Stimulated activated CD8-positive, alpha-beta memory T cell treated with anti-CD3 and anti-CD28 coated beads, Interleukin-2, amount 100 ng/mL, for 1 hour (primary cell): Measurements from ENCODE around the gene SUPT20HL2.
"Not testable (repeated sequence)": the region's sequence is repeated elsewhere in the genome, so short reads cannot be mapped to it uniquely, and the experiment has no call there.

ENCODE experiments used
- DNase-seq, 2 donors: peaks; one replicate each; pipeline ENCODE4 v3.0.0-alpha.2; 2020; ENCODE audit warnings: low read depth in 2 of 2

SUPT20HL2 gene

GRCh38 chrX:24309580-24310374 is 4.1 kb downstream of the SUPT20HL2 start:
- not testable (repeated sequence) for DNase-seq

- DNase-seq, result not testable (repeated sequence)
These were observed 5.1 kb downstream of the SUPT20HL2 start for GRCh38 chrX:24308803-24309202.

GRCh38 chrX:24306440-24306839 is 7.4 kb downstream of the SUPT20HL2 start:
- DNase-seq, result no peak

GRCh38 chrX:24305905-24306304 is 8.0 kb downstream of the SUPT20HL2 start:
- DNase-seq, result no peak

- DNase-seq, result no peak
These were observed 12.1 kb downstream of the SUPT20HL2 start for GRCh38 chrX:24301806-24302205.

GRCh38 chrX:24301060-24301459 is 12.8 kb downstream of the SUPT20HL2 start:
- no peak for DNase-seq

GRCh38 chrX:24298191-24298590 is 15.7 kb downstream of the SUPT20HL2 start:
- DNase-seq, result no peak

- no peak for DNase-seq
These were observed 19.2 kb downstream of the SUPT20HL2 start for GRCh38 chrX:24294619-24295018.

GRCh38 chrX:24293412-24293811 is 20.5 kb downstream of the SUPT20HL2 start:
- no peak for DNase-seq

GRCh38 chrX:24292353-24292752 is 21.5 kb downstream of the SUPT20HL2 start:
- no peak for DNase-seq

GRCh38 chrX:24285082-24285481 is 28.8 kb downstream of the SUPT20HL2 start:
- no peak for DNase-seq

GRCh38 chrX:24283127-24283794 is 30.6 kb downstream of the SUPT20HL2 start:
- no peak for DNase-seq

- no peak for DNase-seq
These were observed 31.3 kb downstream of the SUPT20HL2 start for GRCh38 chrX:24282381-24283126.

GRCh38 chrX:24277405-24277804 is 36.5 kb downstream of the SUPT20HL2 start:
- DNase-seq, result no peak

GRCh38 chrX:24276015-24276414 is 37.9 kb downstream of the SUPT20HL2 start:
- no peak for DNase-seq

- no peak for DNase-seq
These were observed 42.6 kb downstream of the SUPT20HL2 start for GRCh38 chrX:24271262-24271661.

GRCh38 chrX:24268786-24269185 is 45.1 kb downstream of the SUPT20HL2 start:
- DNase-seq, result no peak

- DNase-seq, result no peak
These were observed 46.9 kb downstream of the SUPT20HL2 start for GRCh38 chrX:24266996-24267395.

- no peak for DNase-seq
These were observed 49.5 kb downstream of the SUPT20HL2 start for GRCh38 chrX:24264383-24264782.

- DNase-seq, result no peak
These were observed 51.6 kb downstream of the SUPT20HL2 start for GRCh38 chrX:24262309-24262708.
